Peyer's patch (tissue), 4 donors: ENCODE measurements around the gene PKD1. TPM values are rescaled to one million over a fixed set of nuclear protein-coding genes. Genes with fewer than 3 reads are reported as not detected.

ENCODE experiments used
- DNase-seq, 3 donors: peaks; one replicate each; pipeline ENCODE4 v3.0.0-alpha.2; 2017 to 2019
- H3K27ac ChIP-seq, 4 donors: fragments of 200-600 bp; sonication (generic); one replicate each; pipeline ENCODE4 v1.5.1; 2016 to 2019
- H3K27me3 ChIP-seq, 2 donors: fragments of 200-600 bp; sonication (generic); one replicate each; pipeline ENCODE4 v1.5.1; 2019
- H3K36me3 ChIP-seq, 3 donors: fragments of 200-600 bp; sonication (generic); one replicate each; pipeline ENCODE4 v1.5.1; 2016 to 2019
- H3K4me1 ChIP-seq, 4 donors: fragments of 200-600 bp; sonication (generic); one replicate each; pipeline ENCODE4 v1.5.1; 2016 to 2019
- H3K4me3 ChIP-seq, 4 donors: fragments of 200-600 bp; sonication (generic); 1 replicate in 3 of 4; 2 replicates in 1 of 4; pipeline ENCODE4 v1.5.1; 2016 to 2019; ENCODE audit warnings: mild to moderate bottlenecking in 1 of 4
- H3K9me3 ChIP-seq, 4 donors: fragments of 200-600 bp; sonication (generic); one replicate each; pipeline ENCODE4 v1.5.1; 2016 to 2019; ENCODE audit warnings: mild to moderate bottlenecking in 1 of 4
- CTCF ChIP-seq, 6 experiments: fragments of 450-650 bp in 4 of 6; fragments of 200-600 bp in 2 of 6; sonication (generic) in 1 of 6; IDR thresholded peaks; one replicate each; pipeline ENCODE4 v1.5.1; 2017 to 2019; ENCODE audit warnings: antibody characterized with exemption in 6 of 6, mild to moderate bottlenecking in 3 of 6, moderate library complexity in 1 of 6
- POLR2A ChIP-seq, 2 donors: fragments of 450-650 bp; IDR thresholded peaks; one replicate each; pipeline ENCODE4 v1.5.1; 2017; ENCODE audit warnings: antibody characterized with exemption in 2 of 2, mild to moderate bottlenecking in 2 of 2, moderate library complexity in 2 of 2
- total RNA-seq, 4 donors: library from RNA; depleted of rRNA; stranded (reverse); fragments of >200 nt; gene quantifications; one replicate each; pipeline ENCODE4 v1.1.0, GENCODE V29; 2016

Gene PKD1
- total RNA-seq, 4 donors from 2014 or later = 64.6 to 305 (median 188) TPM

- no peak overlapping the region for H3K27ac ChIP-seq
- H3K4me3 ChIP-seq = no peak overlapping the region
- H3K27me3 ChIP-seq = no peaks in the 10 kb centered on the region
- no peak for TF ChIP-seq CTCF (IDR thresholded peaks at IDR 0.05)
- TF ChIP-seq POLR2A (IDR thresholded peaks at IDR 0.05) = no peak
- no peak for DNase-seq
- H3K9me3 ChIP-seq = no peaks in the 10 kb centered on the region
- no peaks in the 10 kb centered on the region for H3K4me1 ChIP-seq
- H3K36me3 ChIP-seq = peaks cover 0 to 90% (median 0%) of the 10 kb centered on the region in 3 donors
These were observed 71.8 kb downstream of the PKD1 start for GRCh38 chr16:2063861-2064260.

- Histone ChIP-seq H3K4me1 (no peaks in the 10 kb centered on the region), H3K27me3 (no peaks in the 10 kb centered on the region), H3K27ac (no peak overlapping the region), H3K9me3 (no peaks in the 10 kb centered on the region), H3K36me3 (peaks cover 0 to 90% (median 0%) of the 10 kb centered on the region in 3 donors), H3K4me3 (no peak overlapping the region)
- no peak for DNase-seq
- TF ChIP-seq CTCF (IDR thresholded peaks at IDR 0.05) (no peak), POLR2A (IDR thresholded peaks at IDR 0.05) (no peak)
These were observed 72.9 kb downstream of the PKD1 start for GRCh38 chr16:2062801-2063200.

GRCh38 chr16:2061526-2061925, 74.2 kb downstream of the PKD1 start:
- H3K4me1 ChIP-seq = no peaks in the 10 kb centered on the region
- no peak overlapping the region for H3K27ac ChIP-seq
- H3K9me3 ChIP-seq = no peaks in the 10 kb centered on the region
- no peaks in the 10 kb centered on the region for H3K27me3 ChIP-seq
- H3K36me3 ChIP-seq = peaks cover 0 to 89% (median 0%) of the 10 kb centered on the region in 3 donors
- DNase-seq = no peak
- H3K4me3 ChIP-seq = no peak overlapping the region
- TF ChIP-seq POLR2A (IDR thresholded peaks at IDR 0.05) (no peak), CTCF (IDR thresholded peaks at IDR 0.05) (no peak)

- H3K27ac ChIP-seq = no peak overlapping the region
- no peak for DNase-seq
- no peaks in the 10 kb centered on the region for H3K4me1 ChIP-seq
- TF ChIP-seq POLR2A (IDR thresholded peaks at IDR 0.05) (no peak), CTCF (IDR thresholded peaks at IDR 0.05) (no peak)
- H3K4me3 ChIP-seq = no peak overlapping the region
- H3K9me3 ChIP-seq = no peaks in the 10 kb centered on the region
- H3K36me3 ChIP-seq = peaks cover 0 to 89% (median 0%) of the 10 kb centered on the region in 3 donors
- no peaks in the 10 kb centered on the region for H3K27me3 ChIP-seq
These were observed 74.7 kb downstream of the PKD1 start for GRCh38 chr16:2061023-2061422.

GRCh38 chr16:2060346-2060745, 75.4 kb downstream of the PKD1 start:
- H3K27me3 ChIP-seq = no peaks in the 10 kb centered on the region
- DNase-seq = no peak
- no peak overlapping the region for H3K27ac ChIP-seq
- TF ChIP-seq POLR2A (IDR thresholded peaks at IDR 0.05) (no peak), CTCF (IDR thresholded peaks at IDR 0.05) (no peak)
- no peaks in the 10 kb centered on the region for H3K9me3 ChIP-seq
- no peak overlapping the region for H3K4me3 ChIP-seq
- no peaks in the 10 kb centered on the region for H3K4me1 ChIP-seq
- H3K36me3 ChIP-seq = peaks cover 0 to 84% (median 0%) of the 10 kb centered on the region in 3 donors

- Histone ChIP-seq H3K9me3 (no peaks in the 10 kb centered on the region), H3K4me3 (no peak overlapping the region), H3K4me1 (peaks cover 0 to 5% (median 0%) of the 10 kb centered on the region in 4 donors), H3K27me3 (no peaks in the 10 kb centered on the region), H3K27ac (no peak overlapping the region), H3K36me3 (peaks cover 0 to 85% (median 0%) of the 10 kb centered on the region in 3 donors)
- DNase-seq = no peak
- TF ChIP-seq CTCF (IDR thresholded peaks at IDR 0.05) (no peak), POLR2A (IDR thresholded peaks at IDR 0.05) (no peak)
These were observed 76.8 kb downstream of the PKD1 start for GRCh38 chr16:2058872-2059271.
